ENCODE data around the gene ELL3.

GRCh38 chr15:43723151-43723550, 53.6 kb downstream of the ELL3 start:
- TF ChIP-seq, protein P1, sequence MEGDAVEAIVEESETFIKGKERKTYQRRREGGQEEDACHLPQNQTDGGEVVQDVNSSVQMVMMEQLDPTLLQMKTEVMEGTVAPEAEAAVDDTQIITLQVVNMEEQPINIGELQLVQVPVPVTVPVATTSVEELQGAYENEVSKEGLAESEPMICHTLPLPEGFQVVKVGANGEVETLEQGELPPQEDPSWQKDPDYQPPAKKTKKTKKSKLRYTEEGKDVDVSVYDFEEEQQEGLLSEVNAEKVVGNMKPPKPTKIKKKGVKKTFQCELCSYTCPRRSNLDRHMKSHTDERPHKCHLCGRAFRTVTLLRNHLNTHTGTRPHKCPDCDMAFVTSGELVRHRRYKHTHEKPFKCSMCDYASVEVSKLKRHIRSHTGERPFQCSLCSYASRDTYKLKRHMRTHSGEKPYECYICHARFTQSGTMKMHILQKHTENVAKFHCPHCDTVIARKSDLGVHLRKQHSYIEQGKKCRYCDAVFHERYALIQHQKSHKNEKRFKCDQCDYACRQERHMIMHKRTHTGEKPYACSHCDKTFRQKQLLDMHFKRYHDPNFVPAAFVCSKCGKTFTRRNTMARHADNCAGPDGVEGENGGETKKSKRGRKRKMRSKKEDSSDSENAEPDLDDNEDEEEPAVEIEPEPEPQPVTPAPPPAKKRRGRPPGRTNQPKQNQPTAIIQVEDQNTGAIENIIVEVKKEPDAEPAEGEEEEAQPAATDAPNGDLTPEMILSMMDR (IDR thresholded peaks at IDR 0.05): no peak
- no peak for TF ChIP-seq POLR2A (IDR thresholded peaks at IDR 0.05)

All from right lobe of liver (tissue), 4 donors.